Esophagus squamous epithelium (tissue), 4 donors: ENCODE results near the gene ZNF385B.

Experiments used
- CTCF ChIP-seq, 6 experiments: fragments of 450-650 bp in 4 of 6; fragments of 200-600 bp in 2 of 6; sonication (generic) in 2 of 6; IDR thresholded peaks; one replicate each; pipeline ENCODE4 v1.5.1; 2016 to 2019; ENCODE audit warnings: antibody characterized with exemption in 6 of 6, mild to moderate bottlenecking in 4 of 6, moderate library complexity in 4 of 6
- POLR2A ChIP-seq, 4 donors: fragments of 450-650 bp; IDR thresholded peaks; one replicate each; pipeline ENCODE4 v1.6.1; 2017; ENCODE audit warnings: antibody characterized with exemption in 4 of 4, mild to moderate bottlenecking in 4 of 4, moderate library complexity in 3 of 4

GRCh38 chr2:179702912-179703311 is 158.5 kb downstream of the ZNF385B start:
- TF ChIP-seq CTCF (IDR thresholded peaks at IDR 0.05) (no peak), POLR2A (IDR thresholded peaks at IDR 0.05) (no peak)
